GM18867 (cell line): ENCODE measurements around the gene MIDN.

Experiments
- ATAC-seq: cut with Tn5 transposase; IDR thresholded peaks from one replicate; pipeline ENCODE4 v1.9.1; 2021; ENCODE audit warnings: mild to moderate bottlenecking, moderate library complexity; ENCODE audit not compliant: unreplicated experiment

Gene MIDN

DNA sequence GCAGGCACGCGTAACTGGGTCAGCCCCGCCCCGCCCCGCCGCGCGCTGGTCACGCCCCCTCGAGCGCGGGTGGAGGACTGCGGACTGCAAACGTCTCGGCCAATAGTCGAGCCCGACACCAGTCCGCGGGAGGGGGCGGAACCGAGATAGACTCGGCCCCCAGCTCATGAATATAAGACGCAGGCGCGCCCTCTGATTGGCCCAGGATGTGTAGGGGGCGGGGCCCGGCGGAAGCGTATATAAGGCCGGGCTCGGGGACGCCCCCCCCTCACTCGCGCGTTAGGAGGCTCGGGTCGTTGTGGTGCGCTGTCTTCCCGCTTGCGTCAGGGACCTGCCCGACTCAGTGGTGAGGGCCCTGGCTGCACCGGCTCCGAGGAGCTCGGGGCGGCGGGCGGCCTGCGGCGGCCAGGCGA, 20.7 kb downstream of the MIDN start, which contains the start of gene CIRBP:
CIRBP (plus strand) TSS at position 268 of the 413 bp plus-strand sequence. CDS start 1,602 bp downstream, outside the sequence.
- peak; percentile 52 for ATAC-seq

DNA sequence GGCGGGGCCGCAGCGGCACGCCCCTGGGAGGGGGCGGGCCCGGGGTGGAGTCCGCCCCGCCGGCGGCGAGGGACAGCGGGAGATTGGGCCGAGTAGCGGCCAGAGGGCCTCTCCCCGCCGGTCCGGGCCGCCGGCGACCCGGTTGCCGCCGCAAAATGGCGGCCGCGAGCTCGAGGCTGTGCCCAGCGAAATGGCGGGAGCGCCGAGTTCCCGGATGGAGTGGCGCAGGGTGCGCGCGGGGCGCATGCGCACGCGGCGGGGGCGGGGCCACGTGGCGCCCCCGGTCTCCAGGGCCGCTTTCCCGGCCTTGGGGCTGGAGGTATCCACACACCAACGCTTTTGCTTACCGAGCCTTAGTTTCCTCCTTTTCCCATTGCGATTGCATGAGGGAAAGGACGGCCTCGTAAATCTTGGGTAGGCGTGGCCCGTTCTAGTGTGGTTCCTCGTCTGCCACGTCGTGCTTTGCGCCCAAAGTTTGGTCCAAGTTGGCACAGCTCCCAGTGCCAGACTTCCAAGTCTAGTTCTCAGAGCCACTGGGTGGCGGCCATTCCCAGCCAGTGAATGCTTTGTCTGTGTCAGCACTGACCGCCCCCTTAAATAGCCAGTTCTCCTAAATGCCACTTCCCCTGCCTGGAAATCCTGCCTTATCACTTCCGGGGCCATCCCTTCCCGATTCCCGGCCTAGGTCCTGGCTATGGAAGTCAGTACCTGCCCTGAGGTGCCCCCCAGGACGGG, 21.3 kb downstream of the MIDN start:
- peak; percentile 29 for ATAC-seq

- ATAC-seq, result no peak
These were observed 21.9 kb downstream of the MIDN start for GRCh38 chr19:1270213-1270853.

- ATAC-seq, result no peak
These were observed 22.6 kb downstream of the MIDN start for GRCh38 chr19:1270854-1271527.

GRCh38 chr19:1271528-1272422, 23.4 kb downstream of the MIDN start:
- ATAC-seq, result no peak

DNA sequence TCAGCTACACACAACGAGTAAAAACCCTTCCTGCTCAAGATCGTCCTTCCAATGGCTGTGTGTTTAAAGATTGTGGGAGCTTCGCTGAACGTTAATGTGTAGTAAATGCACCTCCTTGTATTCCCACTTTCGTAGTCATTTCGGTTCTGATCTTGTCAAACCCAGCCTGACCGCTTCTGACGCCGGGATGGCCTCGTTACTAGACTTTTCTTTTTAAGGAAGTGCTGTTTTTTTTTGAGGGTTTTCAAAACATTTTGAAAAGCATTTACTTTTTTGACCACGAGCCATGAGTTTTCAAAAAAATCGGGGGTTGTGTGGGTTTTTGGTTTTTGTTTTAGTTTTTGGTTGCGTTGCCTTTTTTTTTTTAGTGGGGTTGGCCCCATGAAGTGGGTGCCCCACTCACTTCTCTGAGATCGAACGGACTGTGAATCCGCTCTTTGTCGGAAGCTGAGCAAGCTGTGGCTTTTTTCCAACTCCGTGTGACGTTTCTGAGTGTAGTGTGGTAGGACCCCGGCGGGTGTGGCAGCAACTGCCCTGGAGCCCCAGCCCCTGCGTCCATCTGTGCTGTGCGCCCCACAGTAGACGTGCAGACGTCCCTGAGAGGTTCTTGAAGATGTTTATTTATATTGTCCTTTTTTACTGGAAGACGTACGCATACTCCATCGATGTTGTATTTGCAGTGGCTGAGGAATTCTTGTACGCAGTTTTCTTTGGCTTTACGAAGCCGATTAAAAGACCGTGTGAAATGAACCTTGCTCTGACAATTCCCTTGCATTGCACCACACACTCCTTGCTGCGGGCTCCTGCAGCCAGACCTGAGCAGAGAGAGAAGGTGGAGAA, 24.3 kb downstream of the MIDN start:
- ATAC-seq, result no peak

GRCh38 chr19:1273263-1274041, 25.1 kb downstream of the MIDN start:
- ATAC-seq, result no peak

GRCh38 chr19:1274081-1274851, 25.9 kb downstream of the MIDN start:
- no peak for ATAC-seq

GRCh38 chr19:1274852-1275259, 26.5 kb downstream of the MIDN start:
- ATAC-seq, result no peak

- peak; percentile 67 for ATAC-seq
These were observed 27.0 kb downstream of the MIDN start, which contains the start of gene FAM174C for GRCh38 chr19:1275260-1275975. Gene FAM174C, plus strand, starts transcription at chr19:1275530. Its CDS starts 20 bp downstream, at chr19:1275550.

DNA sequence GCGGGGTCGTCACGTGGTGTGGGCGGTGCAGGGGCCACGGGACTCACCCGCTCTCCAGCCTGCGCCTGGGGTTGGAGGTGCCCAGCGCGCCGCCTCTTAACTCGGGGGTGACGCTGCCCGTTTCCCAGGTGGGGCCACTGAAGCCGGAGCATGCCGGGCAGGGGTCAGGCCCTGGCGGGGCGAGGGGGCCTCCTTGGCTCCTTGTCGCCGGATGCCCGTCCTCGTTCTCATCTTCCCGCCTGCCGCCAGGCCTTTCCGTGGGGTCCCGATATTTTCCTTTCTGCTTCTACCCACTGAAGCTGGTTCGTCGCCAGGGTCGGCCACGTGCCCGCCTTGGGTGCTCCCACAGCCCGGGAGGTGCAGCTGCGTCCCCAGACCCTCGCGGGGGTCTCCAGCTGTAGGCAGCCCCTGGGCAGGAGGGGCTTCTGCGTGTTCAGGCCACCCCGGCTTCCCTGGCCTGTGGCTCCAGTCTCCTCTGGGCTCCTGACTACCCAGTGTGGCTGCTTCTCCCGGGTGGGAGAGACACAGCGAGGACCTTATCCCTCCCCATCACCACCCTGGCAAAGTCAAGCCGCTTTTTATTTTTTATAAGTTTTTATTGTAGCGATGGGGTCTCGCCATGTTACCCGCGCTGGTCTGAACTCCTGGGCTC, 27.7 kb downstream of the MIDN start:
- ATAC-seq, result no peak

DNA sequence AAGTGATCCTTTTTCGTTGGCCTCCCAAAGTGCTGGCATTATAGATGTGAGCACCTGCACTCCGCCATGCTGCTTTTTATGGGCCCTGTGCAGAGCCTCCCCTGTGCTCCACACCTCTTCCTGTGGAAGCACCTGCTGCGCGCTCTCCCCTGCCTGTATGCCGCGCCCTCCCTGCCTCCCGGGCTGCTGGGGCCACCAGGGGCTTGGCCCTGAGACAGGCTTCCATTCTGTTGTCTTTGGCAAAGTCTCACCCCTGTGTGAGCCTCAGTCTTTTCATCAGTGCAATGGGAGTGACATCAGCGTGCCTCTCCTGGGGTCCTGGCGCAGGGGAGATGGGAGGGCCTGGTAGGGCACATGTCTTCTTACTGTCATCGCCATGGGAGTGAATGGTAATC, 28.2 kb downstream of the MIDN start:
- ATAC-seq, result no peak

DNA sequence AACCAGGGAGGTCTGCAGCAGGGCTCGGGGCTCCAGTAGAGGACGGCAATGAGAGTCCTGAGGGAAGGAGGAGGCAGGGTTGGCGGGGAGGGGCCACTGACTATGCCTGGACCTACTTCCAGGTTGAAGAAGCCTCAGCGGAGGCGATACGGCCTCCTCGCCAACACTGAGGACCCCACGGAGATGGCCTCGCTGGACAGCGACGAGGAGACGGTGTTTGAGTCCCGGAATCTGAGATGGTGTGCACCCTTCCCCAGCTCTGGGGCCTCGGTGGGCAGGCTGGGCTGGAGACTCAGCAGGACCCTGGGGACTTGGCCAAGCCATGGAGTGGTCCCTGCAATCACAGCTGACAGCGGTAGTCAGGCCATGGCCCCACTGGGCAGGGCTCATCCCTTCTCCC, 28.7 kb downstream of the MIDN start:
- ATAC-seq, result no peak

- no peak for ATAC-seq
These were observed 29.7 kb downstream of the MIDN start for GRCh38 chr19:1278074-1278473.

- ATAC-seq, result no peak
These were observed 30.6 kb downstream of the MIDN start for GRCh38 chr19:1278713-1279660.

GRCh38 chr19:1279782-1280341, 31.5 kb downstream of the MIDN start:
- ATAC-seq, result no peak
